SK-N-SH (cell line): Measurements from ENCODE around the gene GPR137B. TPM values are rescaled to one million over a fixed set of nuclear protein-coding genes. Genes with fewer than 3 reads are reported as not detected.
"Not testable (repeated sequence)": the region's sequence is repeated elsewhere in the genome, so short reads cannot be mapped to it uniquely, and the experiment has no call there.

Experiments used
- CTCF ChIA-PET: fragments of 300-600, 350-600 bp; formaldehyde crosslinking; extraction: SDS; loops from one replicate; lab custom pipeline; 2021; lab: Yijun Ruan, JAX
- POLR2A ChIA-PET: fragments of 350-600 bp; sonication (Branson Sonifier 250); formaldehyde crosslinking; extraction: SDS; loops from one replicate; lab custom pipeline; 2020; ENCODE audit warnings: antibody characterized with exemption, inconsistent platforms; lab: Yijun Ruan, JAX
- DNase-seq: peaks from one replicate; pipeline ENCODE4 v3.0.0; 2012
- H2AFZ ChIP-seq: fragments of 200-600 bp; sonication (generic); 2 replicates; pipeline ENCODE4 v1.8.1; 2016; ENCODE audit warnings: antibody characterized with exemption, mild to moderate bottlenecking, low read depth
- H3F3A ChIP-seq: fragments of 200-600 bp; sonication (generic); replicated peaks from 2 replicates; pipeline ENCODE3; 2016; ENCODE audit warnings: antibody characterized with exemption, mild to moderate bottlenecking; ENCODE audit not compliant: insufficient read depth
- H3K27ac ChIP-seq, 2 experiments: fragments of 200-500 bp in 1 of 2; fragments of 200-600 bp in 1 of 2; sonication (Bioruptor generic) in 1 of 2; sonication (generic), shearing (Covaris generic) in 1 of 2; 2 replicates each; pipeline versions ENCODE4 v1.5.1 to v1.6.1; 2014 to 2016; ENCODE audit warnings: low read depth in 2 of 2, inconsistent platforms in 1 of 2, low read length in 1 of 2, mild to moderate bottlenecking in 1 of 2, mixed read lengths in 1 of 2
- H3K27me3 ChIP-seq: fragments of 200-600 bp; sonication (generic), shearing (Covaris generic); 2 replicates; pipeline ENCODE4 v1.6.1; 2016; ENCODE audit warnings: mixed run types; ENCODE audit not compliant: insufficient read depth
- H3K36me3 ChIP-seq, 2 experiments: fragments of 200-500 bp in 1 of 2; fragments of 200-600 bp in 1 of 2; sonication (Bioruptor generic) in 1 of 2; sonication (generic) in 1 of 2; replicated peaks in 1 of 2; 2 replicates each; pipeline versions ENCODE3 to v1.5.1; 2014 to 2016; ENCODE audit warnings: low read length in 1 of 2, mild to moderate bottlenecking in 1 of 2; ENCODE audit not compliant: insufficient read depth in 2 of 2, control insufficient read depth in 1 of 2
- H3K4me1 ChIP-seq, 2 experiments: fragments of 200-500 bp in 1 of 2; fragments of 200-600 bp in 1 of 2; sonication (Bioruptor generic) in 1 of 2; sonication (generic), shearing (Covaris generic) in 1 of 2; 2 replicates each; pipeline versions ENCODE4 v1.5.1 to v1.6.1; 2014 to 2016; ENCODE audit warnings: low read depth in 1 of 2, low read length in 1 of 2, mixed run types in 1 of 2; ENCODE audit not compliant: insufficient read depth in 2 of 2, control insufficient read depth in 1 of 2
- H3K4me2 ChIP-seq: fragments of 200-600 bp; sonication (generic), shearing (Covaris generic); 2 replicates; pipeline ENCODE4 v1.6.1; 2017; ENCODE audit warnings: mixed run types
- H3K4me3 ChIP-seq, 2 experiments: fragments of 200-500 bp in 1 of 2; fragments of 200-600 bp in 1 of 2; sonication (Bioruptor generic) in 1 of 2; sonication (generic), shearing (Covaris generic) in 1 of 2; 2 replicates each; pipeline versions ENCODE4 v1.5.1 to v1.8.1; 2014 to 2016; ENCODE audit warnings: low read depth in 2 of 2, inconsistent platforms in 1 of 2, low read length in 1 of 2, mild to moderate bottlenecking in 1 of 2, mixed read lengths in 1 of 2, moderate library complexity in 1 of 2
- H3K79me2 ChIP-seq: fragments of 200-600 bp; sonication (generic); 2 replicates; pipeline ENCODE4 v1.8.1; 2017; ENCODE audit warnings: mild to moderate bottlenecking; ENCODE audit not compliant: insufficient read depth
- H3K9ac ChIP-seq: fragments of 200-600 bp; sonication (generic); 2 replicates; pipeline ENCODE4 v1.6.1; 2017; ENCODE audit warnings: mixed run types
- H3K9me2 ChIP-seq: fragments of 200-600 bp; sonication (generic); 2 replicates; pipeline ENCODE4 v1.6.1; 2017; ENCODE audit warnings: mixed run types
- H3K9me3 ChIP-seq: fragments of 200-600 bp; sonication (generic); 2 replicates; pipeline ENCODE4 v1.6.1; 2017; ENCODE audit warnings: mixed run types, mild to moderate bottlenecking, moderate library complexity
- H4K20me1 ChIP-seq: fragments of 200-600 bp; sonication (generic); 2 replicates; pipeline ENCODE4 v1.6.1; 2017; ENCODE audit warnings: mild to moderate bottlenecking, mixed run types; ENCODE audit not compliant: insufficient read depth
- ELF1 ChIP-seq: IDR thresholded peaks from 2 replicates; pipeline ENCODE4 v1.4.0; 2012
- FOSL2 ChIP-seq: IDR thresholded peaks from 2 replicates; pipeline ENCODE4 v1.4.0; 2012; ENCODE audit warnings: low read depth, mild to moderate bottlenecking, moderate library complexity, borderline replicate concordance
- GATA2 ChIP-seq: sonication (generic); formaldehyde crosslinking; IDR thresholded peaks from 2 replicates; pipeline ENCODE4 v1.5.0; 2020; ENCODE audit warnings: mild to moderate bottlenecking, missing genetic modification reagents
- MAX ChIP-seq: IDR thresholded peaks from 2 replicates; pipeline ENCODE4 v1.4.0; 2012; ENCODE audit warnings: low read depth
- MEF2A ChIP-seq: IDR thresholded peaks from 2 replicates; pipeline ENCODE4 v1.4.0; 2012; ENCODE audit warnings: low read depth, borderline replicate concordance
- NFIC ChIP-seq: IDR thresholded peaks from 2 replicates; pipeline ENCODE4 v1.4.0; 2012; ENCODE audit warnings: borderline replicate concordance
- RCOR1 ChIP-seq: fragments of 150-350 bp; IDR thresholded peaks from 2 replicates; pipeline ENCODE4 v1.6.1; 2017; ENCODE audit warnings: antibody characterized with exemption, low read length
- RXRA ChIP-seq: IDR thresholded peaks from 2 replicates; pipeline ENCODE4 v1.4.0; 2012; ENCODE audit warnings: low read depth, mild to moderate bottlenecking, borderline replicate concordance
- SIN3A ChIP-seq: IDR thresholded peaks from 2 replicates; pipeline ENCODE4 v1.6.1; 2012; ENCODE audit warnings: low read depth, mild to moderate bottlenecking, low read length, moderate library complexity, borderline replicate concordance
- TAF1 ChIP-seq: IDR thresholded peaks from 2 replicates; pipeline ENCODE4 v1.6.1; 2012; ENCODE audit warnings: low read depth, mild to moderate bottlenecking, low read length, moderate library complexity, borderline replicate concordance
- ZBTB33 ChIP-seq: IDR thresholded peaks from 2 replicates; pipeline ENCODE4 v1.4.0; 2012; ENCODE audit warnings: low read depth, borderline replicate concordance
- WGBS: methylation state at CpG from one replicate; pipeline ENCODE4 v1.1.6; 2017; ENCODE audit warnings: low lambda C conversion rate; 5-methylcytosine and 5-hydroxymethylcytosine counted together
- polyA plus RNA-seq, 3 experiments: library from polyadenylated mRNA; depleted of rRNA; stranded (reverse); fragments of >200 nt; gene quantifications; 2 replicates each; pipeline ENCODE4 v1.2.3, GENCODE V29; 2012

The GPR137B gene
- polyA plus RNA-seq, 1 of the 3 experiments (the other 2 are of a cell fraction), result 7.0 TPM

GRCh38 chr1:236161755-236162154, 19.4 kb downstream of the GPR137B start:
- POLR2A ChIA-PET, H3K9me3 ChIP-seq: not testable (repeated sequence)
- 71% methylated on average over 3 of the region's 3 CpGs for WGBS

GRCh38 chr1:236163463-236164153, 21.3 kb downstream of the GPR137B start:
- TF ChIP-seq SIN3A, result no peak
- TF ChIP-seq NFIC, result no peak
- TF ChIP-seq ZBTB33, result no peak
- TF ChIP-seq ELF1, result no peak
- TF ChIP-seq MEF2A, result no peak
- no peak for TF ChIP-seq TAF1
- no peak for TF ChIP-seq FOSL2
- no peak for TF ChIP-seq RCOR1
- TF ChIP-seq MAX, result no peak
- TF ChIP-seq GATA2 (CRISPR knock-in tag), result no peak
- no peak for TF ChIP-seq RXRA
- Histone ChIP-seq H3K27ac (no peak overlapping the region), H3F3A (no peaks in the 10 kb centered on the region), H2AFZ (no peak overlapping the region), H3K9me3 (peaks cover 5% of the 10 kb centered on the region; the same call in 1 of the 2 replicates), H3K9me2 (no peaks in the 10 kb centered on the region), H4K20me1 (no peaks in the 10 kb centered on the region), H3K27me3 (no peaks in the 10 kb centered on the region), H3K4me2 (no peak overlapping the region), H3K4me1 (no peaks in the 10 kb centered on the region), H3K79me2 (no peaks in the 10 kb centered on the region), H3K36me3 (peaks cover 0 to 3% of the 10 kb centered on the region in 2 experiments), H3K9ac (no peak overlapping the region), H3K4me3 (no peak overlapping the region)
- ChIA-PET POLR2A (no interaction called here), CTCF (interaction anchor here (0.7 kb wide), 1 partner anchor 9 kb away, joined by 3 read pairs; no protein-coding TSS in a partner anchor)
- WGBS, result 92% methylated on average over 6 of the region's 6 CpGs
- DNase-seq, result no peak

More at GRCh38 chr1:236161755-236162154, 19.4 kb downstream of the GPR137B start:
- H3K4me2 ChIP-seq, H3K4me3 ChIP-seq, H3K4me1 ChIP-seq, H3K9ac ChIP-seq, CTCF ChIA-PET, H3K27ac ChIP-seq, H3K27me3 ChIP-seq, H3K79me2 ChIP-seq, H4K20me1 ChIP-seq, H3F3A ChIP-seq, H3K9me2 ChIP-seq, H3K36me3 ChIP-seq, DNase-seq, H2AFZ ChIP-seq: not testable (repeated sequence)
